ENCODE measurements around the gene MSLN.

Gene MSLN

DNA sequence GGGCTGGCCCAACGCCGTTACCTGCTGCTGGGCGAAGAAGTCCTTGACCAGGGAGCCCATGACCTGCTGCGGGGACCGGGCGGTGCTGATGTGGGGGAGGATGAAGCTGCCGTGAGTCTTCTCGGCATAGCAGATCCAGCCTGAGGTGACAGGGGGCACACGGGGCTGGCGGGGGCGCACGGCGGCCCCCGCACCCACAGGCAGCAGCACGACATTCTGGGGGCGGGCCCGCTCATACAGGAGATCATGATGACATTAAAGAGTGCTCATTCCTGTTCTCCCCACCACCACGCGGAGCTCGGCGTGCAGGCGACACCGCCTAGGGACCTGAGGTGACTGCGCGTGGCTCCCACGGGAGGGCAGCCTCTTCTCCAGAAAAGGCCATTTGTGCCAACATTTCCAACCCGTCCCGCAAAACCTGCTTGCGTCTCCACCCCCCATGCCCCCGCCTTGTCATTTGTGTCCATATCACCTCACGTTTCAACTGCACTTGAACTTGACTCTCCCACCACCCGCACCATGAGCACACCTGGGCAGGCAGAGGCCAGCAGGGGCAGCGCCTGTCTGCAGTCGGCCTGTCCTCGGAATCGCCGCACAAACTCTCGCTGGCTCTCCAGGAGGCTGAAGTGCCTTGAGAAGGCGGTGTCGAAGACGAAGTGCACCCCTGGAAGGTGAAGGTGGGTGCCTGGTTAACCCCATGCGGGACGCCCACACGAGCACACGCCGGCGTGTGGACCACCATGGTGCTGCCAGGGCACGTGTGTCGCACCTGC, 26.1 kb upstream of the MSLN start:
- H3K9ac ChIP-seq, result no peak overlapping the region
- no peak overlapping the region for H3K4me3 ChIP-seq (IDR thresholded peaks at IDR 0.05; ENCODE audit: insufficient read depth, low read depth, low read length)
- H3K27ac ChIP-seq, result peak overlapping the region; percentile 88; the same call in 1 of the 2 replicates
- no peak overlapping the region for H2AFZ ChIP-seq (ENCODE audit: low read depth)
- H3K36me3 ChIP-seq (ENCODE audit: insufficient read depth), result no peaks in the 10 kb centered on the region
- peak overlapping the region; percentile 98; the same call in 1 of the 2 replicates for H3K4me2 ChIP-seq
- no peaks in the 10 kb centered on the region for H3K79me2 ChIP-seq (ENCODE audit: insufficient read depth, low read depth)
- no peaks in the 10 kb centered on the region for H4K20me1 ChIP-seq (ENCODE audit: insufficient read depth)
- TF ChIP-seq CTCF (conservative IDR thresholded peaks at IDR 0.05; ENCODE audit: low read depth, low read length), result no peak
- no peaks in the 10 kb centered on the region for H3K27me3 ChIP-seq (ENCODE audit: insufficient read depth, low read depth)
- H3K4me1 ChIP-seq (ENCODE audit: low read depth, poor library complexity, severe bottlenecking), result peaks cover 49% of the 10 kb centered on the region

- H3K4me3 ChIP-seq (IDR thresholded peaks at IDR 0.05; ENCODE audit: insufficient read depth, low read depth, low read length), result no peak overlapping the region
- no peaks in the 10 kb centered on the region for H3K36me3 ChIP-seq (ENCODE audit: insufficient read depth)
- H3K4me2 ChIP-seq, result peak overlapping the region; percentile 98
- H3K27me3 ChIP-seq (ENCODE audit: insufficient read depth, low read depth), result no peaks in the 10 kb centered on the region
- H3K27ac ChIP-seq, result peak overlapping the region; percentile 88
- peaks cover 8% of the 10 kb centered on the region; the same call in 1 of the 2 replicates for H3K79me2 ChIP-seq (ENCODE audit: insufficient read depth, low read depth)
- H3K9ac ChIP-seq, result peak overlapping the region; percentile 43; the same call in 1 of the 2 replicates
- H3K4me1 ChIP-seq (ENCODE audit: low read depth, poor library complexity, severe bottlenecking), result peaks cover 56% of the 10 kb centered on the region
- TF ChIP-seq CTCF (conservative IDR thresholded peaks at IDR 0.05; ENCODE audit: low read depth, low read length), result no peak
- no peaks in the 10 kb centered on the region for H4K20me1 ChIP-seq (ENCODE audit: insufficient read depth)
- H2AFZ ChIP-seq (ENCODE audit: low read depth), result no peak overlapping the region
Measured at GRCh38 chr16:734981-735881, 25.3 kb upstream of the MSLN start.

DNA sequence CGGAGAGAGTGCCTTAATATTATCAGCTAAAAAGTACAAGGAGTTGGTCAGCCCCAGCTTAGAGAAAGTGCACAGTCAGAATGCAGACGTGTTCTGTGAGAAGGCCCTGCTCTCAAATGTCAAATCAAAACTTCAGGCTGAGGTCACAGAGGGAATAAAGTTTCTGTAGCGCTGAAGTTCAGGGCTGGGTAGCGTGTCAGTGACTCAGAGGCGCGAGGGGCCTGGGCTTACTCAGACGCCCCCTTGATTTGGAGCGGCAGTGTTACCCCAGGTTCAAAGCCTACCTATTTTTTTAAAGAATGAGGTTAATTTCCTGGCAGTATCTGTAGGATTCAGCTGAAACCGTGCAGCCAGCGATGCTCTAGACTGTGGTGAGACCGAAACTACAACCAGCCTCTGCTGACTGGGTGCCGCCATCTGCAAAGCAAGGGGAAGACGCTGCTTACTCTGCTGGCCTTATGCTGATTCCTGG, 24.5 kb upstream of the MSLN start:
- Histone ChIP-seq H3K36me3 (ENCODE audit: insufficient read depth) (no peaks in the 10 kb centered on the region), H3K27ac (peak overlapping the region; percentile 88)

More for the DNA sequence above, 24.5 kb upstream of the MSLN start:
- peaks cover 56% of the 10 kb centered on the region for H3K4me1 ChIP-seq (ENCODE audit: low read depth, poor library complexity, severe bottlenecking)
- peak overlapping the region; percentile 43; the same call in 1 of the 2 replicates for H3K9ac ChIP-seq
- peak overlapping the region; percentile 98 for H3K4me2 ChIP-seq
- H4K20me1 ChIP-seq (ENCODE audit: insufficient read depth), result no peaks in the 10 kb centered on the region
- no peak overlapping the region for H2AFZ ChIP-seq (ENCODE audit: low read depth)
- H3K79me2 ChIP-seq (ENCODE audit: insufficient read depth, low read depth), result peaks cover 10% of the 10 kb centered on the region; the same call in 1 of the 2 replicates
- no peaks in the 10 kb centered on the region for H3K27me3 ChIP-seq (ENCODE audit: insufficient read depth, low read depth)
- no peak for TF ChIP-seq CTCF (conservative IDR thresholded peaks at IDR 0.05; ENCODE audit: low read depth, low read length)
- H3K4me3 ChIP-seq (IDR thresholded peaks at IDR 0.05; ENCODE audit: insufficient read depth, low read depth, low read length), result no peak overlapping the region

Data from KMS-11 (cell line).